Neural cell (in vitro differentiated cells): ENCODE measurements around the gene MAP3K7CL. TPM values are rescaled to one million over a fixed set of nuclear protein-coding genes. Genes with fewer than 3 reads are reported as not detected.

Experiments
- H2AFZ ChIP-seq: fragments of 200-600, 300-800 bp; sonication (generic), shearing (Covaris generic); 2 replicates; pipeline ENCODE4 v1.6.0; 2014; ENCODE audit warnings: low read depth, mild to moderate bottlenecking, antibody characterized with exemption, low read length, moderate library complexity
- H3F3A ChIP-seq: fragments of 200-600 bp; shearing (Covaris generic); 2 replicates; pipeline ENCODE4 v1.6.1; 2016; ENCODE audit warnings: mild to moderate bottlenecking, moderate library complexity, mixed read lengths, antibody characterized with exemption, low read length; ENCODE audit not compliant: insufficient read depth, poor library complexity, severe bottlenecking
- H3K27ac ChIP-seq: fragments of 200-600, 300-800 bp; sonication (generic), shearing (Covaris generic); 2 replicates; pipeline ENCODE4 v1.5.1; 2014; ENCODE audit warnings: mild to moderate bottlenecking, low read length, moderate library complexity
- H3K27me3 ChIP-seq: fragments of 300-800, 200-600 bp; sonication (generic), shearing (Covaris generic); 2 replicates; pipeline ENCODE4 v1.6.0; 2014; ENCODE audit warnings: mild to moderate bottlenecking, low read depth, low read length, moderate library complexity; ENCODE audit not compliant: insufficient read depth
- H3K36me3 ChIP-seq: fragments of 300-800, 200-600 bp; sonication (generic), shearing (Covaris generic); 2 replicates; pipeline ENCODE4 v1.5.1; 2014; ENCODE audit warnings: mild to moderate bottlenecking, antibody characterized with exemption, low read length, moderate library complexity; ENCODE audit not compliant: insufficient read depth
- H3K4me2 ChIP-seq: fragments of 300-800, 200-600 bp; sonication (generic), shearing (Covaris generic); 2 replicates; pipeline ENCODE4 v1.6.0; 2014; ENCODE audit warnings: mild to moderate bottlenecking, low read length
- H3K4me3 ChIP-seq: fragments of 300-800, 200-600 bp; sonication (generic), shearing (Covaris generic); 2 replicates; pipeline ENCODE4 v1.5.1; 2014; ENCODE audit warnings: mild to moderate bottlenecking, low read length, moderate library complexity
- H3K79me2 ChIP-seq: fragments of 200-600 bp; shearing (Covaris generic); replicated peaks from 2 replicates; pipeline ENCODE4 v1.6.0; 2014; ENCODE audit warnings: mild to moderate bottlenecking, low read length, moderate library complexity; ENCODE audit not compliant: insufficient read depth
- H3K9ac ChIP-seq: fragments of 300-800, 200-600 bp; sonication (generic), shearing (Covaris generic); 2 replicates; pipeline ENCODE4 v1.6.1; 2016; ENCODE audit warnings: mild to moderate bottlenecking, low read length, mixed read lengths
- H3K9me2 ChIP-seq: fragments of 200-600 bp; shearing (Covaris generic); 2 replicates; pipeline ENCODE4 v1.6.1; 2016; ENCODE audit warnings: mild to moderate bottlenecking, low read length, mixed read lengths; ENCODE audit not compliant: insufficient read depth
- H3K9me3 ChIP-seq: fragments of 200-600, 300-800 bp; sonication (generic), shearing (Covaris generic); 2 replicates; pipeline ENCODE4 v1.6.1; 2016; ENCODE audit warnings: mild to moderate bottlenecking, mixed run types, low read length, moderate library complexity, mixed read lengths
- H4K20me1 ChIP-seq: fragments of 200-600 bp; shearing (Covaris generic); 2 replicates; pipeline ENCODE4 v1.6.1; 2016; ENCODE audit warnings: mild to moderate bottlenecking, mixed run types; ENCODE audit not compliant: insufficient read depth
- CTCF ChIP-seq: fragments of 450-650 bp; IDR thresholded peaks from 2 replicates; pipeline ENCODE4 v1.5.1; 2014; ENCODE audit warnings: antibody characterized with exemption, mild to moderate bottlenecking, moderate library complexity; ENCODE audit not compliant: poor library complexity, severe bottlenecking
- EP300 ChIP-seq: fragments of 450-650 bp; conservative IDR thresholded peaks from 2 replicates; pipeline ENCODE4 v1.6.1; 2014; ENCODE audit warnings: antibody characterized with exemption, mild to moderate bottlenecking, moderate library complexity; ENCODE audit not compliant: poor library complexity, severe bottlenecking
- EZH2 ChIP-seq: fragments of 200-600, 300-800 bp; shearing (Covaris generic), sonication (generic); IDR thresholded peaks from 2 replicates; pipeline ENCODE4 v1.6.1; 2014; ENCODE audit warnings: antibody characterized with exemption, low read length, borderline replicate concordance, mild to moderate bottlenecking; ENCODE audit not compliant: insufficient read depth, poor library complexity, severe bottlenecking
- RAD21 ChIP-seq: fragments of 450-650 bp; conservative IDR thresholded peaks from 2 replicates; pipeline ENCODE4 v1.6.1; 2014; ENCODE audit warnings: antibody characterized with exemption, mild to moderate bottlenecking, moderate library complexity
- REST ChIP-seq: IDR thresholded peaks from 2 replicates; pipeline ENCODE4 v1.6.1; 2012; ENCODE audit warnings: borderline replicate concordance
- TAF1 ChIP-seq: IDR thresholded peaks from 2 replicates; pipeline ENCODE4 v1.6.1; 2012; ENCODE audit warnings: low read depth
- polyA plus RNA-seq: library from polyadenylated mRNA; depleted of rRNA; stranded (reverse); fragments of >200 nt; gene quantifications from 2 replicates; pipeline ENCODE4 v1.2.3, GENCODE V29; 2014
- small RNA-seq, 3 experiments: library from RNA; depleted of rRNA; stranded (forward); fragments of <200 nt; gene quantifications; one replicate each; pipeline ENCODE3, GENCODE V24; 2012

Gene MAP3K7CL
- polyA plus RNA-seq, 1 donor from 2014 or later: not detected

GRCh38 chr21:29224006-29224405 is 93.6 kb downstream of the MAP3K7CL start:
- Histone ChIP-seq H4K20me1 (no peaks in the 10 kb centered on the region), H3F3A (no peaks in the 10 kb centered on the region), H3K36me3 (no peaks in the 10 kb centered on the region), H3K9me3 (no peaks in the 10 kb centered on the region), H2AFZ (no peak overlapping the region), H3K4me2 (no peak overlapping the region), H3K9me2 (no peaks in the 10 kb centered on the region), H3K27ac (no peak overlapping the region), H3K9ac (no peak overlapping the region), H3K79me2 (no peaks in the 10 kb centered on the region), H3K4me3 (no peak overlapping the region), H3K27me3 (no peaks in the 10 kb centered on the region)
- no peak for TF ChIP-seq RAD21
- TF ChIP-seq TAF1: no peak
- no peak for TF ChIP-seq REST
- TF ChIP-seq EZH2: no peak
- TF ChIP-seq EP300: no peak
- no peak for TF ChIP-seq CTCF

Small RNAs within 50 kb of the gene (small RNA-seq; reads per million reads assigned to genes)
- gene RF00012 (0 to 0.41 (median 0.10) reads per million in 3 experiments), gene RF00019 (0 to 1.2 (median 0) reads per million in 3 experiments)

Other genes starting within 250 kb of the MAP3K7CL start
- 55.7 and 62.1 TPM in 2 replicates for gene LTN1, start 137.8 kb upstream of the MAP3K7CL start, polyA plus RNA-seq
- gene RWDD2B, start 111.3 kb upstream of the MAP3K7CL start, polyA plus RNA-seq: 4.6 and 5.8 TPM in 2 replicates
- gene USP16, start 106.0 kb upstream of the MAP3K7CL start, polyA plus RNA-seq: 33.1 and 38.5 TPM in 2 replicates
- 249 and 259 TPM in 2 replicates for gene CCT8, start 57.0 kb upstream of the MAP3K7CL start, polyA plus RNA-seq
- 29.7 and 32.6 TPM in 2 replicates for gene BACH1, start 168.3 kb downstream of the MAP3K7CL start, polyA plus RNA-seq